ENCODE data around the gene TBL1XR1. TPM values are rescaled to one million over a fixed set of nuclear protein-coding genes. Genes with fewer than 3 reads are reported as not detected.

The TBL1XR1 gene
- total RNA-seq (100 to 1,000 TPM; 137 to 145 (median 141) TPM), polyA plus RNA-seq (31.4 TPM)
- long read RNA-seq, donor 1, full-length matches to known transcripts, result 18 of 51 reads
- long read RNA-seq, donor 1, partial matches to known transcripts, result 7 of 51 reads
- long read RNA-seq, donor 1, other reads (novel, unspliced or antisense), result 26 of 51 reads
- long read RNA-seq, donor 2, full-length matches to known transcripts, result 2 of 7 reads
- long read RNA-seq, donor 2, partial matches to known transcripts, result 0 of 7 reads
- long read RNA-seq, donor 2, other reads (novel, unspliced or antisense), result 5 of 7 reads
- long read RNA-seq, donor 3, full-length matches to known transcripts, result 21 of 60 reads
- long read RNA-seq, donor 3, partial matches to known transcripts, result 8 of 60 reads
- long read RNA-seq, donor 3, other reads (novel, unspliced or antisense), result 31 of 60 reads
- long read RNA-seq, donor 4, full-length matches to known transcripts, result 9 of 19 reads
- long read RNA-seq, donor 4, partial matches to known transcripts, result 1 of 19 reads
- long read RNA-seq, donor 4, other reads (novel, unspliced or antisense), result 9 of 19 reads

- Histone ChIP-seq H3K9me3 (ENCODE audit: control insufficient read depth, low read length) (no peaks in the 10 kb centered on the region), H3K27me3 (ENCODE audit: control insufficient read depth, insufficient read depth) (no peaks in the 10 kb centered on the region), H3K4me3 (ENCODE audit: low read length) (peak within 1 kb of the TSS; percentile 100), H3K4me1 (ENCODE audit: control insufficient read depth, insufficient read depth, low read length) (no peaks in the 10 kb centered on the region), H3K27ac (ENCODE audit: low read length) (peak within 1 kb of the TSS; percentile 99)
- intact Hi-C loops (cut with DNase I), result loop anchor here (1.0 to 10.0 kb wide), 6 partner anchors 132 to 162 kb away; no protein-coding TSS in a partner anchor
- DNase-seq (peak; percentile 93 to 96 (median 96)), ATAC-seq (peak; percentile 86 to 89)
- WGBS, result 2% methylated on average over 90 of the region's 93 CpGs
Observed at GRCh38 chr3:177197041-177197726, at the start of gene TBL1XR1. TBL1XR1 (minus strand) TSS chr3:177197482; CDS start chr3:177064977, 132,505 bp downstream.

GRCh38 chr3:177245250-177245649 is 48.0 kb upstream of the TBL1XR1 start:
- no peak for ATAC-seq
- DNase-seq, result no peak
- Histone ChIP-seq H3K4me1 (ENCODE audit: control insufficient read depth, insufficient read depth, low read length) (no peaks in the 10 kb centered on the region), H3K27ac (ENCODE audit: low read length) (no peak overlapping the region), H3K9me3 (ENCODE audit: control insufficient read depth, low read length) (no peaks in the 10 kb centered on the region), H3K27me3 (ENCODE audit: control insufficient read depth, insufficient read depth) (no peaks in the 10 kb centered on the region), H3K4me3 (ENCODE audit: low read length) (no peak overlapping the region)
- intact Hi-C loops (cut with DNase I), result no loop called here
- 95% methylated on average over 6 of the region's 6 CpGs for WGBS

GRCh38 chr3:177244606-177245005 is 47.3 kb upstream of the TBL1XR1 start:
- Histone ChIP-seq H3K27me3 (ENCODE audit: control insufficient read depth, insufficient read depth) (no peaks in the 10 kb centered on the region), H3K4me3 (ENCODE audit: low read length) (no peak overlapping the region), H3K9me3 (ENCODE audit: control insufficient read depth, low read length) (no peaks in the 10 kb centered on the region), H3K4me1 (ENCODE audit: control insufficient read depth, insufficient read depth, low read length) (no peaks in the 10 kb centered on the region), H3K27ac (ENCODE audit: low read length) (no peak overlapping the region)
- no peak for ATAC-seq
- intact Hi-C loops (cut with DNase I), result no loop called here
- DNase-seq, result no peak
- 96% methylated on average over 3 of the region's 3 CpGs for WGBS

- 86% methylated on average over 2 of the region's 2 CpGs for WGBS
- Histone ChIP-seq H3K4me3 (ENCODE audit: low read length) (no peak overlapping the region), H3K27ac (ENCODE audit: low read length) (no peak overlapping the region), H3K9me3 (ENCODE audit: control insufficient read depth, low read length) (no peaks in the 10 kb centered on the region), H3K27me3 (ENCODE audit: control insufficient read depth, insufficient read depth) (no peaks in the 10 kb centered on the region), H3K4me1 (ENCODE audit: control insufficient read depth, insufficient read depth, low read length) (no peaks in the 10 kb centered on the region)
- ATAC-seq, result no peak
- DNase-seq, result no peak
- intact Hi-C loops (cut with DNase I), result no loop called here
Observed at GRCh38 chr3:177238686-177239216, 41.5 kb upstream of the TBL1XR1 start.

GRCh38 chr3:177237206-177237605 is 39.9 kb upstream of the TBL1XR1 start:
- Histone ChIP-seq H3K4me1 (ENCODE audit: control insufficient read depth, insufficient read depth, low read length) (no peaks in the 10 kb centered on the region), H3K27ac (ENCODE audit: low read length) (no peak overlapping the region), H3K27me3 (ENCODE audit: control insufficient read depth, insufficient read depth) (no peaks in the 10 kb centered on the region), H3K9me3 (ENCODE audit: control insufficient read depth, low read length) (no peaks in the 10 kb centered on the region), H3K4me3 (ENCODE audit: low read length) (no peak overlapping the region)
- 75% methylated on average over 4 of the region's 4 CpGs for WGBS
- intact Hi-C loops (cut with DNase I), result no loop called here
- ATAC-seq, result no peak
- no peak for DNase-seq

- 97% methylated on average over 2 of the region's 2 CpGs for WGBS
- intact Hi-C loops (cut with DNase I), result no loop called here
Observed at GRCh38 chr3:177236704-177237103, 39.4 kb upstream of the TBL1XR1 start.

GRCh38 chr3:177234121-177234520 is 36.8 kb upstream of the TBL1XR1 start:
- 78% methylated on average over 2 of the region's 2 CpGs for WGBS
- Histone ChIP-seq H3K27ac (ENCODE audit: low read length) (no peak overlapping the region), H3K27me3 (ENCODE audit: control insufficient read depth, insufficient read depth) (no peaks in the 10 kb centered on the region), H3K4me3 (ENCODE audit: low read length) (no peak overlapping the region), H3K9me3 (ENCODE audit: control insufficient read depth, low read length) (no peaks in the 10 kb centered on the region), H3K4me1 (ENCODE audit: control insufficient read depth, insufficient read depth, low read length) (no peaks in the 10 kb centered on the region)
- ATAC-seq (no peak), DNase-seq (no peak)
- intact Hi-C loops (cut with DNase I), result no loop called here

More at GRCh38 chr3:177236704-177237103, 39.4 kb upstream of the TBL1XR1 start:
- no peak overlapping the region for H3K4me3 ChIP-seq (ENCODE audit: low read length)
- no peaks in the 10 kb centered on the region for H3K4me1 ChIP-seq (ENCODE audit: control insufficient read depth, insufficient read depth, low read length)
- ATAC-seq, result no peak
- no peaks in the 10 kb centered on the region for H3K27me3 ChIP-seq (ENCODE audit: control insufficient read depth, insufficient read depth)
- no peaks in the 10 kb centered on the region for H3K9me3 ChIP-seq (ENCODE audit: control insufficient read depth, low read length)
- DNase-seq, result no peak
- no peak overlapping the region for H3K27ac ChIP-seq (ENCODE audit: low read length)

GRCh38 chr3:177231242-177231641 is 34.0 kb upstream of the TBL1XR1 start:
- H3K27ac ChIP-seq (ENCODE audit: low read length), result no peak overlapping the region
- H3K27me3 ChIP-seq (ENCODE audit: control insufficient read depth, insufficient read depth), result no peaks in the 10 kb centered on the region
- intact Hi-C loops (cut with DNase I), result no loop called here
- no peak for DNase-seq
- H3K4me1 ChIP-seq (ENCODE audit: control insufficient read depth, insufficient read depth, low read length), result no peaks in the 10 kb centered on the region
- H3K9me3 ChIP-seq (ENCODE audit: control insufficient read depth, low read length), result no peaks in the 10 kb centered on the region
- 81% methylated on average over 2 of the region's 2 CpGs for WGBS
- no peak for ATAC-seq
- no peak overlapping the region for H3K4me3 ChIP-seq (ENCODE audit: low read length)

- ATAC-seq (no peak), DNase-seq (no peak)
- Histone ChIP-seq H3K27me3 (ENCODE audit: control insufficient read depth, insufficient read depth) (no peaks in the 10 kb centered on the region), H3K27ac (ENCODE audit: low read length) (no peak overlapping the region), H3K9me3 (ENCODE audit: control insufficient read depth, low read length) (no peaks in the 10 kb centered on the region), H3K4me1 (ENCODE audit: control insufficient read depth, insufficient read depth, low read length) (no peaks in the 10 kb centered on the region), H3K4me3 (ENCODE audit: low read length) (no peak overlapping the region)
- intact Hi-C loops (cut with DNase I), result no loop called here
- 94% methylated on average over 6 of the region's 6 CpGs for WGBS
Observed at GRCh38 chr3:177230641-177231040, 33.4 kb upstream of the TBL1XR1 start.

- intact Hi-C loops (cut with DNase I), result no loop called here
- Histone ChIP-seq H3K4me3 (ENCODE audit: low read length) (no peak overlapping the region), H3K4me1 (ENCODE audit: control insufficient read depth, insufficient read depth, low read length) (no peaks in the 10 kb centered on the region), H3K27ac (ENCODE audit: low read length) (no peak overlapping the region), H3K27me3 (ENCODE audit: control insufficient read depth, insufficient read depth) (no peaks in the 10 kb centered on the region), H3K9me3 (ENCODE audit: control insufficient read depth, low read length) (no peaks in the 10 kb centered on the region)
- 100% methylated on average over 1 of the region's 1 CpG for WGBS
- no peak for DNase-seq
- no peak for ATAC-seq
Observed at GRCh38 chr3:177229791-177230190, 32.5 kb upstream of the TBL1XR1 start.

Measured in right cardiac atrium (tissue), 5 donors.